PC-9 (cell line): ENCODE data around the gene SIRT3. TPM values are rescaled to one million over a fixed set of nuclear protein-coding genes. Genes with fewer than 3 reads are reported as not detected.
"Not testable (repeated sequence)": the region's sequence is repeated elsewhere in the genome, so short reads cannot be mapped to it uniquely, and the experiment has no call there.

Source experiments
- BruUV-seq: library from RNA; stranded (reverse); fragments of 400-500 nt; replicated peaks from 2 replicates; lab custom pipeline; 2021; lab: Mats Ljungman, UMichigan
- CTCF ChIA-PET: fragments of 300-600 bp; sonication (Branson Sonifier 250); formaldehyde crosslinking; loops from one replicate; lab custom pipeline; 2022; ENCODE audit warnings: antibody characterized with exemption; lab: Charles Lee
- POLR2A ChIA-PET: fragments of 300-600 bp; sonication (Branson Sonifier 250); formaldehyde crosslinking; loops from one replicate; lab custom pipeline; 2022; ENCODE audit warnings: antibody characterized with exemption; ENCODE audit not compliant: unreplicated experiment; lab: Charles Lee
- DNase-seq, 2 experiments: peaks; one replicate each; pipeline versions ENCODE4 v3.0.0 to v3.0.0-alpha.2; 2015 to 2022; ENCODE audit warnings: mixed read lengths in 1 of 2
- H2AFZ ChIP-seq: fragments of 200-600 bp; sonication (generic); 2 replicates; pipeline ENCODE4 v1.8.1; 2017; ENCODE audit warnings: antibody characterized with exemption
- H3F3A ChIP-seq: fragments of 200-600 bp; sonication (generic); 2 replicates; pipeline ENCODE4 v1.8.1; 2017; ENCODE audit warnings: antibody characterized with exemption, mild to moderate bottlenecking, low read depth; ENCODE audit not compliant: insufficient read depth
- H3K27ac ChIP-seq: fragments of 200-600 bp; sonication (generic); 2 replicates; pipeline ENCODE4 v1.6.1; 2016; ENCODE audit warnings: mixed run types
- H3K27me3 ChIP-seq: fragments of 200-600 bp; sonication (generic); 2 replicates; pipeline ENCODE4 v1.6.1; 2016; ENCODE audit warnings: low read depth, mixed run types; ENCODE audit not compliant: insufficient read depth
- H3K36me3 ChIP-seq: fragments of 200-600 bp; sonication (generic); 2 replicates; pipeline ENCODE4 v1.6.1; 2016; ENCODE audit warnings: low read depth, mixed run types
- H3K4me1 ChIP-seq: fragments of 200-600 bp; sonication (generic); replicated peaks from 2 replicates; pipeline ENCODE4 v1.6.1; 2016; ENCODE audit warnings: mixed run types; ENCODE audit not compliant: insufficient read depth
- H3K4me2 ChIP-seq: fragments of 200-600 bp; sonication (generic); 2 replicates; pipeline ENCODE4 v1.6.1; 2017; ENCODE audit warnings: mixed run types
- H3K4me3 ChIP-seq: fragments of 200-600 bp; sonication (generic); 2 replicates; pipeline ENCODE4 v1.6.1; 2016; ENCODE audit warnings: mixed run types
- H3K79me2 ChIP-seq: fragments of 200-600 bp; sonication (generic); 2 replicates; pipeline ENCODE4 v1.6.1; 2017; ENCODE audit warnings: low read depth, mixed run types
- H3K9me2 ChIP-seq: fragments of 200-600 bp; sonication (generic); 2 replicates; pipeline ENCODE4 v1.8.1; 2017; ENCODE audit warnings: mild to moderate bottlenecking; ENCODE audit not compliant: insufficient read depth
- H3K9me3 ChIP-seq: fragments of 200-600 bp; sonication (generic); 2 replicates; pipeline ENCODE4 v1.8.1; 2016; ENCODE audit warnings: low read depth; ENCODE audit not compliant: insufficient read depth
- H4K20me1 ChIP-seq: fragments of 200-600 bp; sonication (generic); 2 replicates; pipeline ENCODE4 v1.8.1; 2017; ENCODE audit not compliant: insufficient read depth
- CTCF ChIP-seq: fragments of 200-600 bp; sonication (generic); conservative IDR thresholded peaks from 2 replicates; pipeline ENCODE4 v1.6.1; 2017; ENCODE audit warnings: mixed run types, antibody characterized with exemption, mild to moderate bottlenecking, moderate library complexity
- EZH2 ChIP-seq: fragments of 200-600 bp; sonication (generic); IDR thresholded peaks from 2 replicates; pipeline ENCODE4 v1.8.0; 2017; ENCODE audit warnings: antibody characterized with exemption, low read depth
- intact Hi-C: fragments of 100-400 bp; cut with micrococcal nuclease; formaldehyde crosslinking; loops from one replicate; pipeline ENCODE4 v1.10.0; 2022; ENCODE audit not compliant: unreplicated experiment
- total RNA-seq: library from RNA; stranded (reverse); gene quantifications from 2 replicates; pipeline ENCODE4 v1.2.3, GENCODE V29; 2021

The SIRT3 gene
- total RNA-seq, 1 experiment from 2014 or later = 26.0 TPM

GRCh38 chr11:223026-223789, 12.9 kb downstream of the SIRT3 start:
- Histone ChIP-seq H3K9me2 (no peaks in the 10 kb centered on the region), H3K27me3 (no peaks in the 10 kb centered on the region), H3K4me1 (no peaks in the 10 kb centered on the region), H3K9me3 (no peaks in the 10 kb centered on the region), H3K79me2 (no peaks in the 10 kb centered on the region), H3K4me3 (no peak overlapping the region), H2AFZ (no peak overlapping the region), H3K4me2 (no peak overlapping the region), H3K36me3 (no peaks in the 10 kb centered on the region), H3F3A (no peaks in the 10 kb centered on the region), H4K20me1 (no peaks in the 10 kb centered on the region), H3K27ac (no peak overlapping the region)
- BruUV-seq = no TSS peak
- intact Hi-C loops = no loop called here
- ChIA-PET CTCF (no interaction called here), POLR2A (no interaction called here)
- no peak for DNase-seq
- no peak for TF ChIP-seq CTCF
- TF ChIP-seq EZH2 = no peak

- no peak for DNase-seq
- POLR2A ChIA-PET = no interaction called here
- H3K9me2 ChIP-seq = no peaks in the 10 kb centered on the region
- H3K27me3 ChIP-seq = no peaks in the 10 kb centered on the region
- H3K79me2 ChIP-seq = no peaks in the 10 kb centered on the region
- CTCF ChIA-PET = interaction anchor here (0.6 kb wide), 1 partner anchor 190 kb away, joined by 3 read pairs; no protein-coding TSS in a partner anchor
- H3K4me1 ChIP-seq = no peaks in the 10 kb centered on the region
- H3K4me2 ChIP-seq = no peak overlapping the region
- H4K20me1 ChIP-seq = no peaks in the 10 kb centered on the region
- H3K4me3 ChIP-seq = no peak overlapping the region
- no peaks in the 10 kb centered on the region for H3K36me3 ChIP-seq
- intact Hi-C loops = no loop called here
- no peaks in the 10 kb centered on the region for H3K9me3 ChIP-seq
- TF ChIP-seq CTCF = no peak
- TF ChIP-seq EZH2 = no peak
- H3F3A ChIP-seq = no peaks in the 10 kb centered on the region
- no peak overlapping the region for H3K27ac ChIP-seq
- no TSS peak for BruUV-seq
- H2AFZ ChIP-seq = no peak overlapping the region
Measured at GRCh38 chr11:221998-222789, 13.9 kb downstream of the SIRT3 start.

GRCh38 chr11:221539-221938, 14.6 kb downstream of the SIRT3 start:
- no peak overlapping the region for H2AFZ ChIP-seq
- H3K79me2 ChIP-seq = no peaks in the 10 kb centered on the region
- peaks cover 2% of the 10 kb centered on the region; the same call in 1 of the 2 replicates for H3F3A ChIP-seq
- ChIA-PET CTCF (interaction anchor here (0.6 kb wide), 1 partner anchor 190 kb away, joined by 3 read pairs; no protein-coding TSS in a partner anchor), POLR2A (no interaction called here)
- no peaks in the 10 kb centered on the region for H4K20me1 ChIP-seq
- no peak overlapping the region for H3K4me3 ChIP-seq
- H3K27ac ChIP-seq = no peak overlapping the region
- H3K9me3 ChIP-seq = no peaks in the 10 kb centered on the region
- TF ChIP-seq EZH2 = no peak
- no peak for TF ChIP-seq CTCF
- intact Hi-C loops = no loop called here
- H3K4me2 ChIP-seq = no peak overlapping the region
- DNase-seq = no peak
- no TSS peak for BruUV-seq
- H3K9me2 ChIP-seq = no peaks in the 10 kb centered on the region
- no peaks in the 10 kb centered on the region for H3K27me3 ChIP-seq
- H3K36me3 ChIP-seq = no peaks in the 10 kb centered on the region
- no peaks in the 10 kb centered on the region for H3K4me1 ChIP-seq

- H3K4me2 ChIP-seq, H3K9me3 ChIP-seq, H3K4me3 ChIP-seq, POLR2A ChIA-PET, intact Hi-C loops, H4K20me1 ChIP-seq, H3K27ac ChIP-seq, CTCF ChIA-PET, H3K36me3 ChIP-seq, H3K79me2 ChIP-seq, BruUV-seq, H2AFZ ChIP-seq, H3F3A ChIP-seq, H3K9me2 ChIP-seq, H3K4me1 ChIP-seq, H3K27me3 ChIP-seq, DNase-seq: not testable (repeated sequence)
Measured at GRCh38 chr11:220641-221215, 15.4 kb downstream of the SIRT3 start.
